Lung (tissue), 12 donors: Measurements from ENCODE around the gene RPGRIP1L. TPM values are rescaled to one million over a fixed set of nuclear protein-coding genes. Genes with fewer than 3 reads are reported as not detected.
"Not testable (repeated sequence)": the region's sequence is repeated elsewhere in the genome, so short reads cannot be mapped to it uniquely, and the experiment has no call there.

ENCODE experiments used
- ATAC-seq: fragments of 200-7000 bp; cut with Tn5 transposase; one replicate; pipeline ENCODE4 v1.9.1; 2020; ENCODE audit warnings: moderate number of reproducible peaks; ENCODE audit not compliant: insufficient read depth, low FRiP score
- DNase-seq, 3 donors: peaks; one replicate each; pipeline ENCODE4 v3.0.0-alpha.2; 2013 to 2017
- H3K27ac ChIP-seq, 2 donors: one replicate each; pipeline ENCODE4 v1.5.1; 2013; ENCODE audit warnings: mild to moderate bottlenecking in 2 of 2, moderate library complexity in 2 of 2, control low read depth in 1 of 2, inconsistent platforms in 1 of 2, low read depth in 1 of 2, low read length in 1 of 2
- H3K27me3 ChIP-seq, 3 donors: one replicate each; pipeline ENCODE4 v1.5.1; 2013; ENCODE audit warnings: low read length in 2 of 3; ENCODE audit not compliant: control insufficient read depth in 3 of 3, insufficient read depth in 3 of 3
- H3K36me3 ChIP-seq, 4 donors: one replicate each; pipeline ENCODE4 v1.5.1; 2013; ENCODE audit warnings: low read length in 4 of 4, mild to moderate bottlenecking in 1 of 4, moderate library complexity in 1 of 4; ENCODE audit not compliant: control insufficient read depth in 4 of 4, insufficient read depth in 4 of 4
- H3K4me1 ChIP-seq, 5 donors: one replicate each; pipeline ENCODE4 v1.5.1; 2013; ENCODE audit warnings: low read length in 5 of 5, mild to moderate bottlenecking in 2 of 5, moderate library complexity in 1 of 5; ENCODE audit not compliant: control insufficient read depth in 5 of 5, insufficient read depth in 5 of 5
- H3K4me3 ChIP-seq: one replicate; pipeline ENCODE4 v1.5.1; 2013; ENCODE audit warnings: mild to moderate bottlenecking, control low read depth, moderate library complexity
- H3K9ac ChIP-seq, 2 donors: one replicate each; pipeline ENCODE4 v1.5.1; 2013; ENCODE audit warnings: low read length in 2 of 2, control low read depth in 1 of 2; ENCODE audit not compliant: insufficient read depth in 1 of 2
- H3K9me3 ChIP-seq, 4 donors: one replicate each; pipeline ENCODE4 v1.5.1; 2013; ENCODE audit warnings: low read length in 3 of 4, mild to moderate bottlenecking in 1 of 4, moderate library complexity in 1 of 4; ENCODE audit not compliant: control insufficient read depth in 4 of 4, insufficient read depth in 3 of 4
- CTCF ChIP-seq: IDR thresholded peaks from 2 replicates; pipeline ENCODE4 v1.5.1; 2012; ENCODE audit warnings: mild to moderate bottlenecking; ENCODE audit errors: control extremely low read depth, extremely low read depth
- WGBS, 2 donors: extraction: QIAGEN DNeasy Blood & Tissue Kit; methylation state at CpG; one replicate each; pipeline ENCODE4 v1.1.7; 2013; 5-methylcytosine and 5-hydroxymethylcytosine counted together
- polyA plus RNA-seq, 2 donors: library from polyadenylated mRNA; stranded (reverse); fragments of 200-250 nt; gene quantifications; one replicate each; pipeline ENCODE4 v1.2.1, GENCODE V29; 2013
- total RNA-seq, 2 donors: library from RNA; depleted of rRNA in 1 of 2; stranded (reverse); fragments of >200 nt in 1 of 2; gene quantifications; one replicate each; pipeline ENCODE4 v1.2.1, GENCODE V29; 2014 to 2021
- donor health status: control.
- donor health status: control.
- donor health status: Bipolar disorder and iron deficiency.
- donor health status: healthy.
- donor health status: DM: yes; HTN: yes; CAD: no.

Gene RPGRIP1L
- total and polyA plus RNA-seq, 4 donors = 2.2 to 17.9 (median 6.2) TPM

DNA sequence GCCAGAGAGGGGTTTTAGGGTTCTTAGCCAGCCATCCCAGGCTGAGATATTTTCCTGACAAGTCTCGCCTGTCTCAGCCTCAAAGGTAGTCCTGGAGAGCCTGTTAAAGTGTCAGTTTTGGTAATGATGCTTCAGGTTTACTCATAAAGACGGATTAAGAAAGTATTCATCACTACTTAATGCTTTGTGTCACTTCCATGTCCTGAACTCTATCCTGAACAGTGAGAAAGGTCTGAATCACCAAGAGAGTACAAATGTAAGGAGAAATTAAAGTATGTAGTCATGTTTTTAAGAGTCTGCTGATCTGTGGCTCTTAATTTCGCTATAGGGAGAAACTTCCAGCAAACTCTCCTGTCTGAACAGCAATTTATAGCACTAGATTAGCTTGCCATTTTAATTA is 14.0 kb downstream of the RPGRIP1L start:
- ATAC-seq (no peak), DNase-seq (no peak)
- 95 to 97% methylated on average over 3 of the region's 3 CpGs for WGBS, 2 donors
- Histone ChIP-seq H3K9me3 (peaks cover 0 to 2% (median 0%) of the 10 kb centered on the region in 4 donors), H3K4me3 (no peak overlapping the region), H3K9ac (no peak overlapping the region), H3K4me1 (no peaks in the 10 kb centered on the region), H3K27me3 (no peaks in the 10 kb centered on the region), H3K27ac (no peak overlapping the region), H3K36me3 (peaks cover 0 to 13% (median 8%) of the 10 kb centered on the region in 4 donors)
- no peak for TF ChIP-seq CTCF

GRCh38 chr16:53686710-53687109 is 16.9 kb downstream of the RPGRIP1L start:
- ATAC-seq (no peak), DNase-seq (no peak)
- Histone ChIP-seq H3K27me3 (no peaks in the 10 kb centered on the region), H3K9ac (no peak overlapping the region), H3K4me3 (no peak overlapping the region), H3K9me3 (peaks cover 0 to 2% (median 0%) of the 10 kb centered on the region in 4 donors), H3K27ac (no peak overlapping the region), H3K36me3 (peaks cover 0 to 13% (median 8%) of the 10 kb centered on the region in 4 donors), H3K4me1 (no peaks in the 10 kb centered on the region)
- TF ChIP-seq CTCF = no peak
- WGBS, 2 donors = 82 to 89% methylated on average over 3 of the region's 3 CpGs

DNA sequence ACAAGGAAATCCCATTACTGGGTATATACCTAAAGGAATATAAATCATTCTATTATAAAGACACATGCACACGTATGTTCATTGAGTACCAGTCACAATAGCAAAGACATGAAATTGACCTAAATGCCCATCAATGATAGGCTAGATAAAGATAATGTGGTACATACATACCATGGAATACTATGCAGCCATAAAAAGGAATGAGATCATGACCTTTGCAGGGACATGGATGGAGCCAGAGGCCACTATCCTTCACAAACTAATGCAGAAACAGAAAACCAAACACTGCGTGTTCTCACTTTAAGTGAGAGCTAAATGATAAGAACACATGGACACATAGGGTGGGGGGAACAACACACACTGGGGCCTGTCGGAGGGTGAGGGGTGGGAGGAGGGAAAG is 18.3 kb downstream of the RPGRIP1L start:
- H3K9me3 ChIP-seq, DNase-seq, H3K4me1 ChIP-seq, H3K9ac ChIP-seq, H3K4me3 ChIP-seq, ATAC-seq, H3K27me3 ChIP-seq, H3K27ac ChIP-seq: not testable (repeated sequence)
- 97 to 100% methylated on average over 3 of the region's 3 CpGs for WGBS, 2 donors
- peaks cover 0 to 13% (median 6%) of the 10 kb centered on the region in 4 donors for H3K36me3 ChIP-seq

- ATAC-seq (no peak), DNase-seq (no peak)
- Histone ChIP-seq H3K4me3 (no peak overlapping the region), H3K27me3 (no peaks in the 10 kb centered on the region), H3K36me3 (peaks cover 0 to 12% (median 5%) of the 10 kb centered on the region in 4 donors), H3K27ac (no peak overlapping the region), H3K9me3 (peaks cover 0 to 2% (median 0%) of the 10 kb centered on the region in 4 donors), H3K4me1 (no peaks in the 10 kb centered on the region), H3K9ac (no peak overlapping the region)
- no peak for TF ChIP-seq CTCF
- WGBS, 2 donors = 68 to 76% methylated on average over 2 of the region's 2 CpGs
Measured at GRCh38 chr16:53681354-53681753, 22.3 kb downstream of the RPGRIP1L start.
